ENCODE results near the gene C2orf72. TPM values are rescaled to one million over a fixed set of nuclear protein-coding genes. Genes with fewer than 3 reads are reported as not detected.
"Not testable (repeated sequence)": the region's sequence is repeated elsewhere in the genome, so short reads cannot be mapped to it uniquely, and the experiment has no call there.

The C2orf72 gene
- total RNA-seq, 4 donors from 2014 or later, result 0.50 TPM; not detected in 3

- Histone ChIP-seq H3K4me1 (no peaks in the 10 kb centered on the region), H3K36me3 (no peaks in the 10 kb centered on the region), H3K27ac (no peak overlapping the region), H3K4me3 (replicated peaks in 1 of 3) (no peak overlapping the region), H3K9me3 (no peaks in the 10 kb centered on the region), H3K27me3 (no peaks in the 10 kb centered on the region)
- no peak for TF ChIP-seq POLR2A (IDR thresholded peaks at IDR 0.05)
- no peak for TF ChIP-seq CTCF (IDR thresholded peaks at IDR 0.05)
- WGBS, 2 donors, result 57 to 69% methylated on average over 4 of the region's 4 CpGs
- intact Hi-C loops (cut with DNase I), result no loop called here
- DNase-seq, result no peak
These were observed 20.1 kb upstream of the C2orf72 start for GRCh38 chr2:231017231-231017598.

- WGBS, 2 donors, result 91 to 93% methylated on average over 3 of the region's 3 CpGs
These were observed 19.1 kb upstream of the C2orf72 start for GRCh38 chr2:231018184-231018583.

GRCh38 chr2:231025059-231025458, 12.3 kb upstream of the C2orf72 start:
- H3K27me3 ChIP-seq; DNase-seq; H3K4me1 ChIP-seq; intact Hi-C loops (cut with DNase I); H3K27ac ChIP-seq; H3K4me3 ChIP-seq (replicated peaks in 1 of 3); H3K9me3 ChIP-seq; H3K36me3 ChIP-seq: not testable (repeated sequence)
- 96% methylated on average over 3 of the region's 3 CpGs for WGBS, 2 donors

More at GRCh38 chr2:231018184-231018583, 19.1 kb upstream of the C2orf72 start:
- TF ChIP-seq POLR2A (IDR thresholded peaks at IDR 0.05) (no peak), CTCF (IDR thresholded peaks at IDR 0.05) (no peak)
- Histone ChIP-seq H3K4me3 (replicated peaks in 1 of 3) (no peak overlapping the region), H3K27me3 (no peaks in the 10 kb centered on the region), H3K9me3 (no peaks in the 10 kb centered on the region), H3K4me1 (no peaks in the 10 kb centered on the region), H3K36me3 (no peaks in the 10 kb centered on the region), H3K27ac (no peak overlapping the region)
- intact Hi-C loops (cut with DNase I), result no loop called here
- no peak for DNase-seq

GRCh38 chr2:231028889-231029288, 8.4 kb upstream of the C2orf72 start:
- intact Hi-C loops (cut with DNase I), result no loop called here
- Histone ChIP-seq H3K36me3 (no peaks in the 10 kb centered on the region), H3K4me1 (no peaks in the 10 kb centered on the region), H3K4me3 (replicated peaks in 1 of 3) (no peak overlapping the region), H3K27ac (no peak overlapping the region), H3K9me3 (no peaks in the 10 kb centered on the region), H3K27me3 (no peaks in the 10 kb centered on the region)
- no peak for DNase-seq
- TF ChIP-seq CTCF (IDR thresholded peaks at IDR 0.05) (no peak), POLR2A (IDR thresholded peaks at IDR 0.05) (no peak)

GRCh38 chr2:231029563-231029962, 7.8 kb upstream of the C2orf72 start:
- intact Hi-C loops (cut with DNase I), result no loop called here
- H3K27me3 ChIP-seq, result no peaks in the 10 kb centered on the region
- TF ChIP-seq POLR2A (IDR thresholded peaks at IDR 0.05) (no peak), CTCF (IDR thresholded peaks at IDR 0.05) (no peak)
- H3K9me3 ChIP-seq, result no peaks in the 10 kb centered on the region
- WGBS, 2 donors, result 87% methylated on average over 8 to 9 of the region's 9 CpGs
- no peak overlapping the region for H3K4me3 ChIP-seq (replicated peaks in 1 of 3)
- H3K36me3 ChIP-seq, result no peaks in the 10 kb centered on the region
- DNase-seq, result no peak
- no peak overlapping the region for H3K27ac ChIP-seq
- H3K4me1 ChIP-seq, result no peaks in the 10 kb centered on the region

- WGBS, 2 donors, result 80 to 94% methylated on average over 3 of the region's 3 CpGs
- H3K27me3 ChIP-seq, result no peaks in the 10 kb centered on the region
- no peak for TF ChIP-seq CTCF (IDR thresholded peaks at IDR 0.05)
These were observed 6.6 kb upstream of the C2orf72 start for GRCh38 chr2:231030725-231031124.

More at GRCh38 chr2:231030725-231031124, 6.6 kb upstream of the C2orf72 start:
- no peak overlapping the region for H3K4me3 ChIP-seq (replicated peaks in 1 of 3)
- no peak overlapping the region for H3K27ac ChIP-seq
- no peak for DNase-seq
- H3K36me3 ChIP-seq, result no peaks in the 10 kb centered on the region
- H3K9me3 ChIP-seq, result no peaks in the 10 kb centered on the region
- H3K4me1 ChIP-seq, result no peaks in the 10 kb centered on the region
- intact Hi-C loops (cut with DNase I), result no loop called here
